Chondrocyte (in vitro differentiated cells): Measurements from ENCODE around the gene C14orf180. TPM values are rescaled to one million over a fixed set of nuclear protein-coding genes. Genes with fewer than 3 reads are reported as not detected.

Experiments used
- DNase-seq: peaks from one replicate; pipeline ENCODE4 v3.0.0; 2021; ENCODE audit warnings: mixed read lengths, low spot score
- H3K27ac Mint-ChIP-seq: one replicate; pipeline ENCODE4 v1.8.0; 2021; ENCODE audit warnings: mild to moderate bottlenecking, moderate library complexity, mixed read lengths; ENCODE audit not compliant: unreplicated experiment
- H3K27me3 Mint-ChIP-seq: 2 replicates; pipeline ENCODE4 v1.8.0; 2021; ENCODE audit warnings: low read depth, mixed read lengths
- H3K36me3 Mint-ChIP-seq: 2 replicates; pipeline ENCODE4 v1.8.0; 2021; ENCODE audit warnings: low read depth, mixed read lengths
- H3K4me1 Mint-ChIP-seq: 2 replicates; pipeline ENCODE4 v1.8.0; 2021; ENCODE audit warnings: low read depth, mild to moderate bottlenecking, mixed read lengths
- H3K4me3 Mint-ChIP-seq: one replicate; pipeline ENCODE4 v1.8.0; 2021; ENCODE audit warnings: mild to moderate bottlenecking, moderate library complexity, mixed read lengths; ENCODE audit not compliant: unreplicated experiment
- H3K9me3 Mint-ChIP-seq: 2 replicates; pipeline ENCODE4 v1.8.0; 2021; ENCODE audit warnings: low read depth, mixed read lengths
- total RNA-seq: library from RNA; stranded (reverse); gene quantifications from 3 replicates; pipeline ENCODE4 v1.2.1, GENCODE V29; 2021
- TF ChIP-seq, protein P1 (sequence below): fragments of 200-600 bp; sonication (generic); IDR thresholded peaks from 2 replicates; pipeline ENCODE4 v1.5.0; 2021; ENCODE audit warnings: antibody characterized with exemption, mild to moderate bottlenecking, moderate library complexity

C14orf180 gene
- total RNA-seq, 1 donor from 2014 or later, result not detected

- H3K4me3 Mint-ChIP-seq, result no peak overlapping the region
- TF ChIP-seq, protein P1, sequence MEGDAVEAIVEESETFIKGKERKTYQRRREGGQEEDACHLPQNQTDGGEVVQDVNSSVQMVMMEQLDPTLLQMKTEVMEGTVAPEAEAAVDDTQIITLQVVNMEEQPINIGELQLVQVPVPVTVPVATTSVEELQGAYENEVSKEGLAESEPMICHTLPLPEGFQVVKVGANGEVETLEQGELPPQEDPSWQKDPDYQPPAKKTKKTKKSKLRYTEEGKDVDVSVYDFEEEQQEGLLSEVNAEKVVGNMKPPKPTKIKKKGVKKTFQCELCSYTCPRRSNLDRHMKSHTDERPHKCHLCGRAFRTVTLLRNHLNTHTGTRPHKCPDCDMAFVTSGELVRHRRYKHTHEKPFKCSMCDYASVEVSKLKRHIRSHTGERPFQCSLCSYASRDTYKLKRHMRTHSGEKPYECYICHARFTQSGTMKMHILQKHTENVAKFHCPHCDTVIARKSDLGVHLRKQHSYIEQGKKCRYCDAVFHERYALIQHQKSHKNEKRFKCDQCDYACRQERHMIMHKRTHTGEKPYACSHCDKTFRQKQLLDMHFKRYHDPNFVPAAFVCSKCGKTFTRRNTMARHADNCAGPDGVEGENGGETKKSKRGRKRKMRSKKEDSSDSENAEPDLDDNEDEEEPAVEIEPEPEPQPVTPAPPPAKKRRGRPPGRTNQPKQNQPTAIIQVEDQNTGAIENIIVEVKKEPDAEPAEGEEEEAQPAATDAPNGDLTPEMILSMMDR, result no peak
- no peak for DNase-seq
- peaks cover 34% of the 10 kb centered on the region for H3K27me3 Mint-ChIP-seq
- no peaks in the 10 kb centered on the region for H3K9me3 Mint-ChIP-seq
- no peak overlapping the region for H3K27ac Mint-ChIP-seq
- H3K36me3 Mint-ChIP-seq, result no peaks in the 10 kb centered on the region
- no peaks in the 10 kb centered on the region for H3K4me1 Mint-ChIP-seq
Observed at GRCh38 chr14:104554088-104554607, 25.4 kb upstream of the C14orf180 start.

- no peaks in the 10 kb centered on the region for H3K9me3 Mint-ChIP-seq
- no peak overlapping the region for H3K4me3 Mint-ChIP-seq
- DNase-seq, result peak; percentile 56
- no peaks in the 10 kb centered on the region for H3K4me1 Mint-ChIP-seq
- no peaks in the 10 kb centered on the region for H3K36me3 Mint-ChIP-seq
- H3K27me3 Mint-ChIP-seq, result peaks cover 34% of the 10 kb centered on the region
- TF ChIP-seq, protein P1, result no peak
- no peak overlapping the region for H3K27ac Mint-ChIP-seq
Observed at GRCh38 chr14:104554608-104555429, 24.7 kb upstream of the C14orf180 start.

- Mint-ChIP-seq H3K27me3 (peaks cover 33% of the 10 kb centered on the region), H3K9me3 (no peaks in the 10 kb centered on the region), H3K27ac (no peak overlapping the region), H3K4me1 (no peaks in the 10 kb centered on the region), H3K36me3 (no peaks in the 10 kb centered on the region), H3K4me3 (no peak overlapping the region)
- DNase-seq, result peak; percentile 64
- TF ChIP-seq, protein P1, result no peak
Observed at GRCh38 chr14:104555430-104556255, 23.9 kb upstream of the C14orf180 start.

GRCh38 chr14:104556256-104557021, 23.1 kb upstream of the C14orf180 start:
- no peak overlapping the region for H3K27ac Mint-ChIP-seq

More at GRCh38 chr14:104556256-104557021, 23.1 kb upstream of the C14orf180 start:
- Mint-ChIP-seq H3K4me3 (no peak overlapping the region), H3K9me3 (no peaks in the 10 kb centered on the region), H3K36me3 (no peaks in the 10 kb centered on the region), H3K4me1 (no peaks in the 10 kb centered on the region), H3K27me3 (peaks cover 30% of the 10 kb centered on the region)
- TF ChIP-seq, protein P1, result no peak
- peak; percentile 85 for DNase-seq
